SKM-1 (cell line): ENCODE measurements around the gene NEK8.

Experiments
- DNase-seq: peaks from one replicate; lab custom pipeline; 2025; ENCODE audit not compliant: unreplicated experiment; lab: John Stamatoyannopoulos, UW

NEK8 gene

GRCh38 chr17:28744972-28745785 is 16.6 kb downstream of the NEK8 start:
- DNase-seq, result no peak

- DNase-seq, result no peak
These were observed 17.3 kb downstream of the NEK8 start for GRCh38 chr17:28745786-28746411.

- no peak for DNase-seq
These were observed 18.0 kb downstream of the NEK8 start for GRCh38 chr17:28746611-28747050.

- DNase-seq, result no peak
These were observed 18.6 kb downstream of the NEK8 start for GRCh38 chr17:28747051-28747691.

- DNase-seq, result no peak
These were observed 19.5 kb downstream of the NEK8 start for GRCh38 chr17:28747801-28748750.

GRCh38 chr17:28748852-28749515 is 20.4 kb downstream of the NEK8 start:
- no peak for DNase-seq

- no peak for DNase-seq
These were observed 21.1 kb downstream of the NEK8 start for GRCh38 chr17:28749516-28750177.

- peak; percentile 85 for DNase-seq
These were observed 21.8 kb downstream of the NEK8 start for GRCh38 chr17:28750178-28751047.

- no peak for DNase-seq
These were observed 23.2 kb downstream of the NEK8 start for GRCh38 chr17:28751600-28752366.

GRCh38 chr17:28755486-28755885 is 26.9 kb downstream of the NEK8 start:
- DNase-seq, result no peak

GRCh38 chr17:28756049-28756804 is 27.6 kb downstream of the NEK8 start:
- no peak for DNase-seq

- DNase-seq, result no peak
These were observed 30.0 kb downstream of the NEK8 start for GRCh38 chr17:28758411-28759121.

- DNase-seq, result no peak
These were observed 30.8 kb downstream of the NEK8 start for GRCh38 chr17:28759256-28759865.

- DNase-seq, result peak; percentile 81
These were observed 32.3 kb downstream of the NEK8 start for GRCh38 chr17:28760601-28761562.

- no peak for DNase-seq
These were observed 34.7 kb downstream of the NEK8 start for GRCh38 chr17:28763137-28763799.
